ENCODE data around the gene NCR2.

DNA sequence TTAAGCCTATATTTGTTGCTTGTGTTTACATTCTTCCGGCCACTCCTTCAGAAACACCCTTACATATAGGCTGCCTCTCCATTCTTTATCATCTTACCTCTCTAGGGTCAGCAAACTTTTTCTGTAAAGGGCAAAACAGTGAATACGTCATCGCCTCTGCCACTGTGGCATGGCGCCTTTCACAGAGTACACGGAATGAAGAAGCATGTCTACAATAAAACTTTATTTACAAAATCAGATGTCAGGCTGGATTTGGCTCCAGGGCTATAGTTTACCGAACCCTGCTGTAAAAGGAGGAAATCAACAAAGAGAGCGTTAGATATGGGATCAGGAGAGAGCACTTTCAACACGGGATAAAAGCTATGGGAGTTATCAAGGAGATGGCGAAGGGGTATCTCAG lies 9.3 kb upstream of the NCR2 start:
- TF ChIP-seq, protein P1, sequence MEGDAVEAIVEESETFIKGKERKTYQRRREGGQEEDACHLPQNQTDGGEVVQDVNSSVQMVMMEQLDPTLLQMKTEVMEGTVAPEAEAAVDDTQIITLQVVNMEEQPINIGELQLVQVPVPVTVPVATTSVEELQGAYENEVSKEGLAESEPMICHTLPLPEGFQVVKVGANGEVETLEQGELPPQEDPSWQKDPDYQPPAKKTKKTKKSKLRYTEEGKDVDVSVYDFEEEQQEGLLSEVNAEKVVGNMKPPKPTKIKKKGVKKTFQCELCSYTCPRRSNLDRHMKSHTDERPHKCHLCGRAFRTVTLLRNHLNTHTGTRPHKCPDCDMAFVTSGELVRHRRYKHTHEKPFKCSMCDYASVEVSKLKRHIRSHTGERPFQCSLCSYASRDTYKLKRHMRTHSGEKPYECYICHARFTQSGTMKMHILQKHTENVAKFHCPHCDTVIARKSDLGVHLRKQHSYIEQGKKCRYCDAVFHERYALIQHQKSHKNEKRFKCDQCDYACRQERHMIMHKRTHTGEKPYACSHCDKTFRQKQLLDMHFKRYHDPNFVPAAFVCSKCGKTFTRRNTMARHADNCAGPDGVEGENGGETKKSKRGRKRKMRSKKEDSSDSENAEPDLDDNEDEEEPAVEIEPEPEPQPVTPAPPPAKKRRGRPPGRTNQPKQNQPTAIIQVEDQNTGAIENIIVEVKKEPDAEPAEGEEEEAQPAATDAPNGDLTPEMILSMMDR (IDR thresholded peaks at IDR 0.05 in 4 of 5, conservative IDR thresholded peaks at IDR 0.05 in 1 of 5), result no peak
- no peak for TF ChIP-seq POLR2A (IDR thresholded peaks at IDR 0.05)
